HL-60 (cell line): ENCODE measurements around the gene ZNF561.

Source experiments
- DNase-seq, 2 experiments: peaks; one replicate each; pipeline ENCODE4 v3.0.0-alpha.2; 2010 to 2020; ENCODE audit warnings: low read depth in 1 of 2, low spot score in 1 of 2
- H3K27ac ChIP-seq: fragments of 250-450 bp; sonication (Bioruptor Pico); replicated peaks from 2 replicates; pipeline ENCODE4 v1.5.1; 2020; ENCODE audit warnings: mild to moderate bottlenecking, moderate library complexity
- H3K27me3 ChIP-seq: fragments of 250-450 bp; sonication (Bioruptor Pico); 2 replicates; pipeline ENCODE4 v1.5.1; 2021; ENCODE audit warnings: mild to moderate bottlenecking, moderate library complexity; ENCODE audit not compliant: insufficient read depth, poor library complexity, severe bottlenecking
- H3K4me3 ChIP-seq: replicated peaks from 2 replicates; pipeline ENCODE4 v1.5.1; 2011; ENCODE audit warnings: mild to moderate bottlenecking, control low read depth, low read length; ENCODE audit not compliant: insufficient read depth
- GABPA ChIP-seq: IDR thresholded peaks from 2 replicates; pipeline ENCODE4 v1.6.1; 2012; ENCODE audit warnings: low read depth
- POLR2AphosphoS5 ChIP-seq: IDR thresholded peaks from 2 replicates; pipeline ENCODE4 v1.6.1; 2012; ENCODE audit warnings: low read depth
- SPI1 ChIP-seq: IDR thresholded peaks from 2 replicates; pipeline ENCODE4 v1.6.1; 2012; ENCODE audit warnings: low read depth, mild to moderate bottlenecking, borderline replicate concordance
- TF ChIP-seq, protein P1 (sequence below): IDR thresholded peaks from one replicate; pipeline ENCODE4 v1.5.1; 2011; ENCODE audit warnings: low read length, control low read depth, inconsistent platforms; ENCODE audit not compliant: insufficient read depth
- TF ChIP-seq, protein P2 (sequence below): IDR thresholded peaks from 2 replicates; pipeline ENCODE4 v1.6.1; 2012; ENCODE audit warnings: low read depth; ENCODE audit not compliant: insufficient replicate concordance

Gene ZNF561

DNA sequence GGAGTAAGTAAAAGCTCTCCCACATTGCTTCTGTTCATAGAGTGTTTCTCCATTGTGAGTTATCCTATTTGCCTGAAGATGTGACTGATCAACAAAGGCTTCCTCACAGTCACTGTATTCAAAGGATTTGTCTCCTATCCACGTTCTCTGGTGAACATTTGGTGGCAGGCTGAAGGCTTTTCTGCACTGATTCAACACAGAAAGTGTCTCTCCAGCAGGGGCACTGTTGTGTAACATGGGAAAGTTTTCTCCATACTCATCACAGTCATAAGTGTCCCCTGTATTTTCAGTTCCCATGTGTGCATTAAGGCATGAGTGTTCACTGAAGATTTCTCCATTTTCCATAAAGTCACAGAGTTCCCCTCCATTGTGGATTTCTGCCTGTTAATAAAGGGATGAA, 54.3 kb downstream of the ZNF561 start:
- TF ChIP-seq, protein P1, sequence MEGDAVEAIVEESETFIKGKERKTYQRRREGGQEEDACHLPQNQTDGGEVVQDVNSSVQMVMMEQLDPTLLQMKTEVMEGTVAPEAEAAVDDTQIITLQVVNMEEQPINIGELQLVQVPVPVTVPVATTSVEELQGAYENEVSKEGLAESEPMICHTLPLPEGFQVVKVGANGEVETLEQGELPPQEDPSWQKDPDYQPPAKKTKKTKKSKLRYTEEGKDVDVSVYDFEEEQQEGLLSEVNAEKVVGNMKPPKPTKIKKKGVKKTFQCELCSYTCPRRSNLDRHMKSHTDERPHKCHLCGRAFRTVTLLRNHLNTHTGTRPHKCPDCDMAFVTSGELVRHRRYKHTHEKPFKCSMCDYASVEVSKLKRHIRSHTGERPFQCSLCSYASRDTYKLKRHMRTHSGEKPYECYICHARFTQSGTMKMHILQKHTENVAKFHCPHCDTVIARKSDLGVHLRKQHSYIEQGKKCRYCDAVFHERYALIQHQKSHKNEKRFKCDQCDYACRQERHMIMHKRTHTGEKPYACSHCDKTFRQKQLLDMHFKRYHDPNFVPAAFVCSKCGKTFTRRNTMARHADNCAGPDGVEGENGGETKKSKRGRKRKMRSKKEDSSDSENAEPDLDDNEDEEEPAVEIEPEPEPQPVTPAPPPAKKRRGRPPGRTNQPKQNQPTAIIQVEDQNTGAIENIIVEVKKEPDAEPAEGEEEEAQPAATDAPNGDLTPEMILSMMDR, result no peak
- TF ChIP-seq, protein P2, sequence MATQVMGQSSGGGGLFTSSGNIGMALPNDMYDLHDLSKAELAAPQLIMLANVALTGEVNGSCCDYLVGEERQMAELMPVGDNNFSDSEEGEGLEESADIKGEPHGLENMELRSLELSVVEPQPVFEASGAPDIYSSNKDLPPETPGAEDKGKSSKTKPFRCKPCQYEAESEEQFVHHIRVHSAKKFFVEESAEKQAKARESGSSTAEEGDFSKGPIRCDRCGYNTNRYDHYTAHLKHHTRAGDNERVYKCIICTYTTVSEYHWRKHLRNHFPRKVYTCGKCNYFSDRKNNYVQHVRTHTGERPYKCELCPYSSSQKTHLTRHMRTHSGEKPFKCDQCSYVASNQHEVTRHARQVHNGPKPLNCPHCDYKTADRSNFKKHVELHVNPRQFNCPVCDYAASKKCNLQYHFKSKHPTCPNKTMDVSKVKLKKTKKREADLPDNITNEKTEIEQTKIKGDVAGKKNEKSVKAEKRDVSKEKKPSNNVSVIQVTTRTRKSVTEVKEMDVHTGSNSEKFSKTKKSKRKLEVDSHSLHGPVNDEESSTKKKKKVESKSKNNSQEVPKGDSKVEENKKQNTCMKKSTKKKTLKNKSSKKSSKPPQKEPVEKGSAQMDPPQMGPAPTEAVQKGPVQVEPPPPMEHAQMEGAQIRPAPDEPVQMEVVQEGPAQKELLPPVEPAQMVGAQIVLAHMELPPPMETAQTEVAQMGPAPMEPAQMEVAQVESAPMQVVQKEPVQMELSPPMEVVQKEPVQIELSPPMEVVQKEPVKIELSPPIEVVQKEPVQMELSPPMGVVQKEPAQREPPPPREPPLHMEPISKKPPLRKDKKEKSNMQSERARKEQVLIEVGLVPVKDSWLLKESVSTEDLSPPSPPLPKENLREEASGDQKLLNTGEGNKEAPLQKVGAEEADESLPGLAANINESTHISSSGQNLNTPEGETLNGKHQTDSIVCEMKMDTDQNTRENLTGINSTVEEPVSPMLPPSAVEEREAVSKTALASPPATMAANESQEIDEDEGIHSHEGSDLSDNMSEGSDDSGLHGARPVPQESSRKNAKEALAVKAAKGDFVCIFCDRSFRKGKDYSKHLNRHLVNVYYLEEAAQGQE, result no peak
- TF ChIP-seq POLR2AphosphoS5 (no peak), GABPA (no peak), SPI1 (no peak)
- no peak for DNase-seq
- no peaks in the 10 kb centered on the region for H3K27me3 ChIP-seq
- H3K4me3 ChIP-seq, result no peak overlapping the region
- no peak overlapping the region for H3K27ac ChIP-seq

DNA sequence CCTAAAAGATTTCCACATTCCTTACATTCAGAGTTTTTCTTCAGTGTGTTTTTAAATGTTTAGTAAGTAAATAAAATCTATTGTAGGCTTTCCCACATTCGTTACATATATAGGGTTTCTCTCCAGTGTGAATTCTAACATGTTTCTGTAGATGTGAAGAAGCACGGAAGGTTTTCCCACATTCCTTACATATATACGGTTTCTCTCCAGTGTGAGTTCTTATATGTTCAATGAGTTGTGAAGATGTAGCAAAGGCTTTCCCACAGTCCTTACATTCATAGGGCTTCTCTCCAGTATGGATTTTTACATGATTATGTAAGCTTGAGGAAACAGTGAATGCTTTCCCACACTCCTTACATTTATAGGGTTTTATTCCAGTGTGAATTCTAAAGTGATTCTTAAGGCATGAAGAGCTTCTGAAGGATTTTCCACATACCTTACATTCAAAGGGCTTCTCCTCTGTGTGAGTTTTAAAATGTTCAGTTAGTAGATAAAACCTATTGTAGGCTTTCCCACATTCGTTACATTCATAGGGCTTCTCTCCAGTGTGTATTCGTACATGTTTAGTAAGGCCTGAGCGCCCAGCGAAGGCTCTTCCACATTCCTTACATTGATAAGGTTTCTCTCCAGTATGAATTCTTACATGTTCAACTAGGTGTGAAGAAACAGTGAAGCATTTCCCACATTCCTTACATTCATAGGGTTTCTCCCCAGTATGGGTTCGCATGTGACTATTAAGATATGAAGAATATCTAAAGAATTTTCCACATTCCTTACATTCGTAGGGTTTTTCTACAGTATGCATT, 54.9 kb downstream of the ZNF561 start:
- Histone ChIP-seq H3K27ac (no peak overlapping the region), H3K4me3 (no peak overlapping the region)
- TF ChIP-seq GABPA (no peak), POLR2AphosphoS5 (no peak; the same call in 1 of the 2 replicates), SPI1 (no peak)
- TF ChIP-seq, protein P2, result no peak
- TF ChIP-seq, protein P1, result no peak

More for the DNA sequence above, 54.9 kb downstream of the ZNF561 start:
- no peak for DNase-seq
- no peaks in the 10 kb centered on the region for H3K27me3 ChIP-seq
